ENCODE measurements around the gene ZNF160.
"Not testable (repeated sequence)": the region's sequence is repeated elsewhere in the genome, so short reads cannot be mapped to it uniquely, and the experiment has no call there.

Gene ZNF160

DNA sequence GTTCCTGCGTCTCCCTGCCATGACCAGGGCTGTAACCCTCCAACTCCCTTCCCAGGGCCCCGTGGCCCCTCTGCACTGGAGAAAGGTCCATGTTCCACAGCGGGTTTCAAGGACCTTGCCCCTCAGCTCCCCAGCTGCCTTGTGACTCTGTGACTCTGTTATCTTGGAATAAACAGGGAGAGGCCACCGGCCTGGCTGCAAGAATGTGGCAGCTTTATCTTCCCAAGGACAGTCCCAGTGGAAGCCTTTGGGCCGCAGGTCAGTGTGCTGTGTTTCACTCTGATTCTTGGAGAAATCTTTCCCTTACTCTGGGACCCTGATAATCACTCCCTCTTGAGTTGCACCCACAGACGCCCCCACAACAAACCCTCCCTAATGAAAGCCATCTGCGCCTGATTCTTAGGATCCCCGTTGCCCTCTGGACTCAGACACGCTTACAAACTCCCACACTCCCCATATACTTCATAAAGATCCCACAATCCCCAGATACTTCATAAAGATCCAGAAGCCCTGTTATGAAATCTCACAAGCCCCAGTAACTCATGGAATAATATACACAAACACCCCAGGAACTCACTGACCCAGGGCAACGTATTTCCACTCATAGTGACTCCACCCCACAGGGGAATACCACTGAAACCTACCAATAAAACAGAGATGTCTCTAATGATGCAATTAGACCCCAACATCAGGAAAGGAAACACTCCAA, 6.1 kb downstream of the ZNF160 start:
- Histone ChIP-seq H3K9me3 (replicated peaks in 1 of 2; ENCODE audit: control insufficient read depth in 2 of 2, insufficient read depth in 1 of 2, low read depth in 1 of 2, low read length in 2 of 2) (peaks cover 0 to 12% of the 10 kb centered on the region in 2 donors), H3K36me3 (replicated peaks in 1 of 2; ENCODE audit: control insufficient read depth in 2 of 2, insufficient read depth in 2 of 2, low read length in 2 of 2) (peaks cover 5 to 70% of the 10 kb centered on the region in 2 donors)
- not testable (repeated sequence) for H3K4me1 ChIP-seq (ENCODE audit: control insufficient read depth in 2 of 2, insufficient read depth in 1 of 2, low read depth in 1 of 2, low read length in 2 of 2); H3K27ac ChIP-seq (replicated peaks; ENCODE audit: low read length); H2AK5ac ChIP-seq (ENCODE audit: low read depth, low read length); H2BK12ac ChIP-seq (ENCODE audit: low read length); H3K4me3 ChIP-seq (ENCODE audit: low read length in 2 of 2); H3K79me1 ChIP-seq (ENCODE audit: low read depth, low read length); H4K91ac ChIP-seq (ENCODE audit: low read depth, low read length, poor library complexity); H3K18ac ChIP-seq (ENCODE audit: low read length); DNase-seq (ENCODE audit: low spot score); H3K14ac ChIP-seq (ENCODE audit: low read length); H3K27me3 ChIP-seq (ENCODE audit: control insufficient read depth in 3 of 3, insufficient read depth in 3 of 3, low read depth in 1 of 3, low read length in 3 of 3); H2BK120ac ChIP-seq (ENCODE audit: low read depth, low read length); H2BK15ac ChIP-seq (ENCODE audit: low read length); H4K8ac ChIP-seq (ENCODE audit: low read depth, low read length); H3K23ac ChIP-seq (ENCODE audit: low read depth, low read length, poor library complexity); H3K9ac ChIP-seq (ENCODE audit: low read depth, low read length, poor library complexity); H3K4me2 ChIP-seq (ENCODE audit: insufficient read depth, low read length, poor library complexity, severe bottlenecking); H2AFZ ChIP-seq (ENCODE audit: low read length); H2BK5ac ChIP-seq (ENCODE audit: low read length); H3K4ac ChIP-seq (ENCODE audit: low read length)
- WGBS, 2 donors (ENCODE audit: extremely low coverage in 2 of 2, insufficient read length in 2 of 2, insufficient replicate concordance in 1 of 2) = no CpG with 5 or more reads among the region's 10 CpGs

DNA sequence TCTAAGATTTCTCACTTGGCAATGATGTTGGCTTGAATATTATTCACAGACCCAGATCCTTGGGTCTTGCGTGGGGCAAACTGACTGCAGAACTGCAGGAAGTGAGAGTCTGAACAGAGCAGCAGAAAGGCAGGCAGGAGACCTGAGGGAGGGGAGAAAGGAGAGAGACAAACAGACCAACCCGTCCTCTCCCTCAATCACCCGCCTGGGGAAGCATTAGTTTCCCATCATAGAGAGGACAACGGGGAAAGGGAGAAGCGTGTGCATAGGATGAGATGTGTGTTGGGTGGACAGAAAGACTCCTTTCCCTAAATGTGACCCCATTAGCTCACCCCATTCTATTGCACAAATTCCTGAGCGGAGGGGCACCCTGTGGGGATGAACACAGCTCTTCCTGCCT, 6.6 kb downstream of the ZNF160 start:
- H3K14ac ChIP-seq (ENCODE audit: low read length); H2BK5ac ChIP-seq (ENCODE audit: low read length); H3K79me1 ChIP-seq (ENCODE audit: low read depth, low read length); H3K18ac ChIP-seq (ENCODE audit: low read length); DNase-seq (ENCODE audit: low spot score); H3K27me3 ChIP-seq (ENCODE audit: control insufficient read depth in 3 of 3, insufficient read depth in 3 of 3, low read depth in 1 of 3, low read length in 3 of 3); H3K4me2 ChIP-seq (ENCODE audit: insufficient read depth, low read length, poor library complexity, severe bottlenecking); H3K4me1 ChIP-seq (ENCODE audit: control insufficient read depth in 2 of 2, insufficient read depth in 1 of 2, low read depth in 1 of 2, low read length in 2 of 2); H2AK5ac ChIP-seq (ENCODE audit: low read depth, low read length); H3K4me3 ChIP-seq (ENCODE audit: low read length in 2 of 2); H2BK15ac ChIP-seq (ENCODE audit: low read length); H3K27ac ChIP-seq (replicated peaks; ENCODE audit: low read length); H3K4ac ChIP-seq (ENCODE audit: low read length); H3K9ac ChIP-seq (ENCODE audit: low read depth, low read length, poor library complexity); H2BK120ac ChIP-seq (ENCODE audit: low read depth, low read length); H2AFZ ChIP-seq (ENCODE audit: low read length); H3K23ac ChIP-seq (ENCODE audit: low read depth, low read length, poor library complexity); H2BK12ac ChIP-seq (ENCODE audit: low read length); H4K91ac ChIP-seq (ENCODE audit: low read depth, low read length, poor library complexity); H4K8ac ChIP-seq (ENCODE audit: low read depth, low read length): not testable (repeated sequence)
- WGBS, 2 donors (ENCODE audit: extremely low coverage in 2 of 2, insufficient read length in 2 of 2, insufficient replicate concordance in 1 of 2) = no CpG with 5 or more reads among the region's 6 CpGs
- Histone ChIP-seq H3K9me3 (replicated peaks in 1 of 2; ENCODE audit: control insufficient read depth in 2 of 2, insufficient read depth in 1 of 2, low read depth in 1 of 2, low read length in 2 of 2) (peaks cover 0 to 12% of the 10 kb centered on the region in 2 donors), H3K36me3 (replicated peaks in 1 of 2; ENCODE audit: control insufficient read depth in 2 of 2, insufficient read depth in 2 of 2, low read length in 2 of 2) (peaks cover 5 to 76% of the 10 kb centered on the region in 2 donors)

DNA sequence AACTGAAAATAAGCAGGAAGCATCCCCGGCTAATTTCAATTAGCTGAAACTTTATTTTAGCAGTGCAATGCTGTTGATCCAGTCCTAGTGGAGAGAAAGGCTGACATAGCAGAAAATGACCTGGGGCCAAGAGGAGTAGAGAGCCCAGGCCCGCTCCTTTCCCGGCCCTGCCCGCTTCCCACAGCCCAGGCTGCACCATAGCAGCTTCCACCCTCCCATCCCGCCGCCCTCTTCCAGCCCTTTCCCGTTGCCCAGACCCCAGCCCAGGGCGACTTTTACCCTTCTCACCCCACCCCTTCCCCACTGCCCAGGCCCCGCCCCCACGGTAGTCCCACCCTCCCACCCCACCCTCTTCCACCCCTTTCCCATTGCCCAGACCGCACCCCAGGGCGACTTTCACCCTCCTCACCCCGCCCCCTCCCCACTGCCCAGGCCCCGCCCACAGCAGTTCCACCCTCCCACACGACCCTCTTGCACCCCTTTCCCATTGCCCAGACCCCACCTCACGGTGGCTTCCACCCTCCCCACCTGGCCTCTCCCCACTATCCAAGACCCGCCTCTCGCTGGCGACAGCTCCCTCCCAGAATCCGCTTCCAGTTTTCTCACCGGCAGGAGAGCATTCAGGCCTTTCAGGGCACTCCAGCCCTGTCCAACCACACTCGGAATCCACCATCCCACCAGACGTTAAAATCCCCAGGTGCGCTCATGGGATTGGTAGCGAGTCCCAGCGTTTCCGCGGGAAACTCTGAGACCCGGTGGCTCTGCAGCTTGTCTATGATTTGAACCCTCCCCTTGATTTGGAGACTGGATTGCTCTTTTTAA, 8.3 kb downstream of the ZNF160 start:
- H3K27ac ChIP-seq (replicated peaks; ENCODE audit: low read length) = peak overlapping the region; percentile 46
- no peak overlapping the region for H2AK5ac ChIP-seq (ENCODE audit: low read depth, low read length)
- no peak overlapping the region for H4K8ac ChIP-seq (ENCODE audit: low read depth, low read length)
- H3K4ac ChIP-seq (ENCODE audit: low read length) = no peak overlapping the region
- DNase-seq (ENCODE audit: low spot score) = peak; percentile 54
- H3K79me1 ChIP-seq (ENCODE audit: low read depth, low read length) = no peaks in the 10 kb centered on the region
- no peak overlapping the region for H2BK15ac ChIP-seq (ENCODE audit: low read length)
- no peak overlapping the region for H2BK120ac ChIP-seq (ENCODE audit: low read depth, low read length)
- peaks cover 2 to 11% of the 10 kb centered on the region in 2 donors for H3K9me3 ChIP-seq (replicated peaks in 1 of 2; ENCODE audit: control insufficient read depth in 2 of 2, insufficient read depth in 1 of 2, low read depth in 1 of 2, low read length in 2 of 2)
- no peak overlapping the region for H3K14ac ChIP-seq (ENCODE audit: low read length)
- H3K9ac ChIP-seq (ENCODE audit: low read depth, low read length, poor library complexity) = peak overlapping the region; percentile 18
- H3K4me3 ChIP-seq (ENCODE audit: low read length in 2 of 2) = peak overlapping the region in 1 of 2 donors; percentile 31
- peaks cover 14 to 85% of the 10 kb centered on the region in 2 donors for H3K36me3 ChIP-seq (replicated peaks in 1 of 2; ENCODE audit: control insufficient read depth in 2 of 2, insufficient read depth in 2 of 2, low read length in 2 of 2)
- no peak overlapping the region for H2AFZ ChIP-seq (ENCODE audit: low read length)
- no peak overlapping the region for H2BK5ac ChIP-seq (ENCODE audit: low read length)
- no peak overlapping the region for H2BK12ac ChIP-seq (ENCODE audit: low read length)
- no peak overlapping the region for H3K23ac ChIP-seq (ENCODE audit: low read depth, low read length, poor library complexity)
- H4K91ac ChIP-seq (ENCODE audit: low read depth, low read length, poor library complexity) = no peak overlapping the region
- H3K4me2 ChIP-seq (ENCODE audit: insufficient read depth, low read length, poor library complexity, severe bottlenecking) = peak overlapping the region; percentile 34
- WGBS, 2 donors (ENCODE audit: extremely low coverage in 2 of 2, insufficient read length in 2 of 2, insufficient replicate concordance in 1 of 2) = no CpG with 5 or more reads among the region's 29 CpGs
- peak overlapping the region; percentile 25 for H3K18ac ChIP-seq (ENCODE audit: low read length)
- no peaks in the 10 kb centered on the region for H3K27me3 ChIP-seq (ENCODE audit: control insufficient read depth in 3 of 3, insufficient read depth in 3 of 3, low read depth in 1 of 3, low read length in 3 of 3)
- H3K4me1 ChIP-seq (ENCODE audit: control insufficient read depth in 2 of 2, insufficient read depth in 1 of 2, low read depth in 1 of 2, low read length in 2 of 2) = peaks cover 0 to 5% of the 10 kb centered on the region in 2 donors

DNA sequence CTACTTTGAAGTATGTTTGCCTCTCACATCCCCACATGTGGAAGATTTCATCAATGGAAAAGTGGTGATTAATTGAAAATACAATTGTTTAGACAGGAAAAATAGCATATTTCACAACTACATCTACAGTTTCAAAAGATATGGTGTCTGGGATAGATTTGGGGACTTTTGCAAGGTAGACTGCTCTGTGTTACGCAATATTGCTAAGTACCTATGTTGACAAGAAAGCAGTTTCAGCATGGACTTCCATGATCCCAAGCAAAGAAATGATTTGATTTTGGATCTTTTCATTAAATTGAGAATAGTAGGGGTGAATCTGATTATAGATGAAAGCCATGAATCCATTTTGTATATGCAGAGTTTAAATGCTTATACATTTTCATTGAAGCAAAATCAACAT, 10.5 kb downstream of the ZNF160 start:
- Histone ChIP-seq H4K8ac (ENCODE audit: low read depth, low read length) (no peak overlapping the region), H3K4me2 (ENCODE audit: insufficient read depth, low read length, poor library complexity, severe bottlenecking) (no peak overlapping the region), H3K9ac (ENCODE audit: low read depth, low read length, poor library complexity) (no peak overlapping the region), H3K4me3 (ENCODE audit: low read length in 2 of 2) (no peak overlapping the region), H3K4ac (ENCODE audit: low read length) (no peak overlapping the region), H3K9me3 (replicated peaks in 1 of 2; ENCODE audit: control insufficient read depth in 2 of 2, insufficient read depth in 1 of 2, low read depth in 1 of 2, low read length in 2 of 2) (peaks cover 0 to 2% of the 10 kb centered on the region in 2 donors), H3K27ac (replicated peaks; ENCODE audit: low read length) (no peak overlapping the region), H4K91ac (ENCODE audit: low read depth, low read length, poor library complexity) (no peak overlapping the region), H2BK12ac (ENCODE audit: low read length) (no peak overlapping the region), H3K4me1 (ENCODE audit: control insufficient read depth in 2 of 2, insufficient read depth in 1 of 2, low read depth in 1 of 2, low read length in 2 of 2) (peaks cover 0 to 5% of the 10 kb centered on the region in 2 donors), H3K36me3 (replicated peaks in 1 of 2; ENCODE audit: control insufficient read depth in 2 of 2, insufficient read depth in 2 of 2, low read length in 2 of 2) (peaks cover 14 to 86% of the 10 kb centered on the region in 2 donors), H3K27me3 (ENCODE audit: control insufficient read depth in 3 of 3, insufficient read depth in 3 of 3, low read depth in 1 of 3, low read length in 3 of 3) (no peaks in the 10 kb centered on the region), H2BK120ac (ENCODE audit: low read depth, low read length) (no peak overlapping the region), H2BK5ac (ENCODE audit: low read length) (no peak overlapping the region), H2BK15ac (ENCODE audit: low read length) (no peak overlapping the region), H3K18ac (ENCODE audit: low read length) (no peak overlapping the region), H3K14ac (ENCODE audit: low read length) (no peak overlapping the region), H2AFZ (ENCODE audit: low read length) (no peak overlapping the region), H3K79me1 (ENCODE audit: low read depth, low read length) (no peaks in the 10 kb centered on the region), H3K23ac (ENCODE audit: low read depth, low read length, poor library complexity) (no peak overlapping the region), H2AK5ac (ENCODE audit: low read depth, low read length) (no peak overlapping the region)
- no peak for DNase-seq (ENCODE audit: low spot score)
- no CpG with 5 or more reads among the region's 1 CpG for WGBS, 2 donors (ENCODE audit: extremely low coverage in 2 of 2, insufficient read length in 2 of 2, insufficient replicate concordance in 1 of 2)

Measured in neuronal stem cell (in vitro differentiated cells).